ENCODE measurements around the gene TMEM132D. TPM values are rescaled to one million over a fixed set of nuclear protein-coding genes. Genes with fewer than 3 reads are reported as not detected.
"Not testable (repeated sequence)": the region's sequence is repeated elsewhere in the genome, so short reads cannot be mapped to it uniquely, and the experiment has no call there.

TMEM132D gene
- total RNA-seq, 3 donors from 2014 or later: 0.09 to 0.24 (median 0.12) TPM

DNA sequence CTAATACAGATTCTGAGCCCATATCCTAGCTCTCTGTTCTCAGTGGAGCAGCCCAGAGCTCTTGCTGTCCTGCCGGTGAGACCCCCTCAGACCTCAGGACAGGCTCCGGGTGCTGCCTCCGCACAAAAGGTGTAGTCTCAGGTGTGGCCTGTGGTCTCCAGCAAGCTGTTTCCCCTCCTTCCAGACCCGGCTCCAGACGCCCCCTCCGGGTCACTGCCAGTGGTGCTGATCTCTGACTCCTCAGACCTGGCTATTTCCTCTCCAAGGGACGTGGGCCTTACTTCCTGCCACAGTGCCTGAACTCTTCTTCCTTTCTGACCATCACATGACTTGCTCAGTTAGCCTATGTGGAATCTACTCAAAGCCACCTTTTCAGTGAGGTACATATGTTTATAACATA lies 713.0 kb downstream of the TMEM132D start:
- H3K4me1 ChIP-seq (ENCODE audit: low read depth): no peaks in the 10 kb centered on the region
- H3K4me3 ChIP-seq: no peak overlapping the region
- TF ChIP-seq, protein P1, sequence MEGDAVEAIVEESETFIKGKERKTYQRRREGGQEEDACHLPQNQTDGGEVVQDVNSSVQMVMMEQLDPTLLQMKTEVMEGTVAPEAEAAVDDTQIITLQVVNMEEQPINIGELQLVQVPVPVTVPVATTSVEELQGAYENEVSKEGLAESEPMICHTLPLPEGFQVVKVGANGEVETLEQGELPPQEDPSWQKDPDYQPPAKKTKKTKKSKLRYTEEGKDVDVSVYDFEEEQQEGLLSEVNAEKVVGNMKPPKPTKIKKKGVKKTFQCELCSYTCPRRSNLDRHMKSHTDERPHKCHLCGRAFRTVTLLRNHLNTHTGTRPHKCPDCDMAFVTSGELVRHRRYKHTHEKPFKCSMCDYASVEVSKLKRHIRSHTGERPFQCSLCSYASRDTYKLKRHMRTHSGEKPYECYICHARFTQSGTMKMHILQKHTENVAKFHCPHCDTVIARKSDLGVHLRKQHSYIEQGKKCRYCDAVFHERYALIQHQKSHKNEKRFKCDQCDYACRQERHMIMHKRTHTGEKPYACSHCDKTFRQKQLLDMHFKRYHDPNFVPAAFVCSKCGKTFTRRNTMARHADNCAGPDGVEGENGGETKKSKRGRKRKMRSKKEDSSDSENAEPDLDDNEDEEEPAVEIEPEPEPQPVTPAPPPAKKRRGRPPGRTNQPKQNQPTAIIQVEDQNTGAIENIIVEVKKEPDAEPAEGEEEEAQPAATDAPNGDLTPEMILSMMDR (IDR thresholded peaks at IDR 0.05): no peak
- no peaks in the 10 kb centered on the region for H3K36me3 ChIP-seq (ENCODE audit: low read depth)
- peaks cover 8% of the 10 kb centered on the region for H3K9me3 ChIP-seq
- ATAC-seq (no peak), DNase-seq (no peak)
- intact Hi-C loops (cut with DNase I, micrococcal nuclease): no loop called here

- DNase-seq; H3K4me1 ChIP-seq (ENCODE audit: low read depth); H3K9me3 ChIP-seq; intact Hi-C loops (cut with DNase I, micrococcal nuclease); H3K36me3 ChIP-seq (ENCODE audit: low read depth); ATAC-seq; H3K4me3 ChIP-seq: not testable (repeated sequence)
Measured at GRCh38 chr12:129189879-129190278, 713.9 kb downstream of the TMEM132D start.

DNA sequence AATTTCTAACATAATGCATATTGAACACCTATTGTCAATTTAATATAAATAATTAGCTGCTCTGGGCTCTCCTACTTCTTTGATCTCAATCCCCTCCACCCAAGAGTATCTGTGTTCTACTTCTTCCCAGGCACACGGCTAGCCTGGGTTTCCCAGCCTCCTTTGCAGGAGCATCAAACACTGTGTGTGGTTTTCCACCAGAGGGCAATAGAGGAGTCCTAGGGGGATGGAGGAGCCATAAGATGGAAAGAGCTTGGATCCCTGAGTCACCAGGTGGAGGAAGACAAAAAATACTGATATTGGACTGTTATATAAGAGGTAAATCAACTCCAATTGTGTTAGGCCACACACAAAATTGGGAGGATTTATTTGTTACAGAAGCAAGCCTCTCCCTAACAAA lies 716.9 kb downstream of the TMEM132D start:
- Histone ChIP-seq H3K9me3 (no peaks in the 10 kb centered on the region), H3K36me3 (ENCODE audit: low read depth) (no peaks in the 10 kb centered on the region), H3K4me1 (ENCODE audit: low read depth) (no peaks in the 10 kb centered on the region), H3K4me3 (no peak overlapping the region)
- intact Hi-C loops (cut with DNase I, micrococcal nuclease): no loop called here
- peak; percentile 44 for ATAC-seq
- DNase-seq: no peak
- TF ChIP-seq, protein P1 (IDR thresholded peaks at IDR 0.05): no peak

DNA sequence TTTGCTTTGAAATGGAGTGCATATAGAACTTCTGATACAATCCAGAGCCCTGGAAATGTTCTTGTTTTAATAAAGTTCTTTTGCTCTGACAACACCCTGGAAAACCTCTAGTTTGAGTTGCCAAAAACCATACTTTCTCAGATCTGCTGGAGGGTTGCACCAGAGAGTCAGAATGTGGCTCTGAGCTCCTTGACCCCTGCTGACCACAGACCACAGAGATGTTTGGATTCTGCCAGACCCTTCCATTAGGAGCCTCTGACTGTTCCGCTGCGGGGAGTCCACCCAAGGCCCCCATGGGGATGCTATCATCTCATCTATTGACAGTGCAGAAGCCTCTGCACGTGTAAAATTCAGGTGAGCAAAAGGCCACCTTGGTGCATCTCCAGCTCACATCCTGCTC lies 718.0 kb downstream of the TMEM132D start:
- no peak for ATAC-seq
- no peaks in the 10 kb centered on the region for H3K9me3 ChIP-seq

DNA sequence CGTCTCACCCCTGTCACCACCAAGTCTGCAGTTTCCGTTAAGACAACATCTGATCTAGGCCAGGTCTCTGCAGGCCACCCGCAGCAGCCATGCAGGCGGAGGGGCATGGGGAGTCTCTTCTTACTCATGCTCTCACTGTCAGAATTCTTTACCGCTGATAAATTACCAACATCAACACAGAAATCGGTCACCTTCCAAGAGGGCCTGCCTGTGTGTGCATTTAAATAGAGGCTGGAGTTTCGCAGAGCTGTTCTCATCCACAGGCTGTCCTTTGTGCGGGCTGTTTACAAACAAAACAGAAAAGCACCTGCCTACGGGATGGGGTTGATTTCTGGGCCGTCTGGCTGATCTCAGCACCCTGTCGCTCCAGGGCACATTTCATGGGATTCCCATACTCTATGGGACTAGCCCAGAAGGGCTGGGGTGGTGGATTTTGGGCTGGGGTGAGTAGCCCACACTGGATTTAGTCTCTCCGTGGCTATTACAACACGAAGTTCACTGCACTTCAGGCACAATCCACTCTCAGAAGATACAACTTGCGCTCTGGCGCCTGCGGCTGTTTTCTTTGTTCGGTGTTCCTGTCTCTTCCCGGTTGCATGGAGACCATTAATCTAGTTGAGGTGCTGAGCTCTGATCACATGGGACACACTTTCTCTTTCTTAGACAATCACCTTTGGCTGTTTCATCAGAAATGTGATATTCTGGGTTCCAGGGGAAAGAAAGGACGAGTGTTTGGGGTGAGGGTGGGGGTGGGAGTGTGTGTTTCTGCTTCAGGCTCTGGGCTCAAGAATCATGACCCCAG lies 719.5 kb downstream of the TMEM132D start:
- Histone ChIP-seq H3K36me3 (ENCODE audit: low read depth) (no peaks in the 10 kb centered on the region), H3K4me1 (ENCODE audit: low read depth) (no peaks in the 10 kb centered on the region), H3K9me3 (no peaks in the 10 kb centered on the region), H3K4me3 (no peak overlapping the region)
- TF ChIP-seq, protein P1 (IDR thresholded peaks at IDR 0.05): no peak
- ATAC-seq: no peak
- DNase-seq: no peak
- intact Hi-C loops (cut with DNase I, micrococcal nuclease): no loop called here

More for the DNA sequence above, 718.0 kb downstream of the TMEM132D start:
- Histone ChIP-seq H3K4me3 (no peak overlapping the region), H3K36me3 (ENCODE audit: low read depth) (no peaks in the 10 kb centered on the region), H3K4me1 (ENCODE audit: low read depth) (no peaks in the 10 kb centered on the region)
- DNase-seq: no peak
- TF ChIP-seq, protein P1 (IDR thresholded peaks at IDR 0.05): no peak
- intact Hi-C loops (cut with DNase I, micrococcal nuclease): no loop called here

DNA sequence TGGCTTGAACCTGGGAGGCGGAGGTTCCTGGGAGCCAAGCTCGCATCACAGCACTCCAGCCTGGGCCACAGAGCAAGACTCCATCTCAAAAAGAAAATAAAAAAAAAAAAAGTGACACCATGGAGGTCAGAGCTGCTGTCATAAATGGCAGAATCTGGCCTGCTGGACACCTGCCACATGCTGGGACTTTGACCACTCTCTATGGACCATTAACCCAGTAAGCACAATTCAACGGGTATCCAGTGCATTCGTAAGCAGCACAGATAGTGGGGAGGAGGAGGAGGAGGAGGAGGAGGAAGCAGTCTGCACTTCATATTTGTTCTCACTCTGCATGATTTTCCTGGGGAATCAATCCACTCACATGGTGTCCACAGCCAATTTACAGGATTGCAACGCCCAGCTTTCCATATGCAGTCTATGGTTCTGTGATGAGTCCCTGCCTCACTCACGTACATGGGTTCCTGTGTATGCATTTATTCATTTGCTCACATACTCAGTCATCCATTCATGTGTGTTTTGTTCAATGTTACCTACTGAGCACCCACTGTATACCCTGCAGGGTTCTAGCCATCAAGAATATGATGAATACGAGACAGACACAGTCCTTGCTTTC lies 723.8 kb downstream of the TMEM132D start:
- ATAC-seq (peak; percentile 22), DNase-seq (peak in 2 of 3 donors; percentile 26 to 27)
- Histone ChIP-seq H3K9me3 (no peaks in the 10 kb centered on the region), H3K36me3 (ENCODE audit: low read depth) (no peaks in the 10 kb centered on the region), H3K4me3 (no peak overlapping the region), H3K4me1 (ENCODE audit: low read depth) (no peaks in the 10 kb centered on the region)
- intact Hi-C loops (cut with DNase I, micrococcal nuclease): no loop called here
- TF ChIP-seq, protein P1 (IDR thresholded peaks at IDR 0.05): no peak

Data from mucosa of descending colon (tissue), 3 donors.